ENCODE data around the gene SLC7A8. TPM values are rescaled to one million over a fixed set of nuclear protein-coding genes. Genes with fewer than 3 reads are reported as not detected.

SLC7A8 gene
- total RNA-seq, 1 donor from 2014 or later, result 3.3 TPM

- TF ChIP-seq CTCF (conservative IDR thresholded peaks at IDR 0.05; ENCODE audit: low read depth, low read length), result no peak
- DNase-seq (ENCODE audit: low read depth), result no peak
- no peak overlapping the region for H3K4me3 ChIP-seq (ENCODE audit: low read depth, low read length)
Observed at GRCh38 chr14:23159532-23159931, 23.9 kb downstream of the SLC7A8 start.

GRCh38 chr14:23158779-23159178 is 24.7 kb downstream of the SLC7A8 start:
- DNase-seq (ENCODE audit: low read depth), result no peak
- TF ChIP-seq CTCF (conservative IDR thresholded peaks at IDR 0.05; ENCODE audit: low read depth, low read length), result no peak
- H3K4me3 ChIP-seq (ENCODE audit: low read depth, low read length), result no peak overlapping the region

- H3K4me3 ChIP-seq (ENCODE audit: low read depth, low read length), result no peak overlapping the region
- TF ChIP-seq CTCF (conservative IDR thresholded peaks at IDR 0.05; ENCODE audit: low read depth, low read length), result no peak
- DNase-seq (ENCODE audit: low read depth), result no peak
Observed at GRCh38 chr14:23154964-23155587, 28.4 kb downstream of the SLC7A8 start.

GRCh38 chr14:23153851-23154796 is 29.3 kb downstream of the SLC7A8 start:
- H3K4me3 ChIP-seq (ENCODE audit: low read depth, low read length), result no peak overlapping the region
- no peak for DNase-seq (ENCODE audit: low read depth)
- TF ChIP-seq CTCF (conservative IDR thresholded peaks at IDR 0.05; ENCODE audit: low read depth, low read length), result no peak

GRCh38 chr14:23151342-23151741 is 32.1 kb downstream of the SLC7A8 start:
- H3K4me3 ChIP-seq (ENCODE audit: low read depth, low read length), result no peak overlapping the region
- TF ChIP-seq CTCF (conservative IDR thresholded peaks at IDR 0.05; ENCODE audit: low read depth, low read length), result no peak
- no peak for DNase-seq (ENCODE audit: low read depth)

GRCh38 chr14:23149745-23150144 is 33.7 kb downstream of the SLC7A8 start:
- DNase-seq (ENCODE audit: low read depth), result no peak
- no peak overlapping the region for H3K4me3 ChIP-seq (ENCODE audit: low read depth, low read length)
- TF ChIP-seq CTCF (conservative IDR thresholded peaks at IDR 0.05; ENCODE audit: low read depth, low read length), result no peak

Data from epithelial cell of proximal tubule (primary cell).